ENCODE results near the gene CEP131. TPM values are rescaled to one million over a fixed set of nuclear protein-coding genes. Genes with fewer than 3 reads are reported as not detected.

The CEP131 gene
- total RNA-seq, 2 donors from 2014 or later, result 9.9 to 22.7 TPM

DNA sequence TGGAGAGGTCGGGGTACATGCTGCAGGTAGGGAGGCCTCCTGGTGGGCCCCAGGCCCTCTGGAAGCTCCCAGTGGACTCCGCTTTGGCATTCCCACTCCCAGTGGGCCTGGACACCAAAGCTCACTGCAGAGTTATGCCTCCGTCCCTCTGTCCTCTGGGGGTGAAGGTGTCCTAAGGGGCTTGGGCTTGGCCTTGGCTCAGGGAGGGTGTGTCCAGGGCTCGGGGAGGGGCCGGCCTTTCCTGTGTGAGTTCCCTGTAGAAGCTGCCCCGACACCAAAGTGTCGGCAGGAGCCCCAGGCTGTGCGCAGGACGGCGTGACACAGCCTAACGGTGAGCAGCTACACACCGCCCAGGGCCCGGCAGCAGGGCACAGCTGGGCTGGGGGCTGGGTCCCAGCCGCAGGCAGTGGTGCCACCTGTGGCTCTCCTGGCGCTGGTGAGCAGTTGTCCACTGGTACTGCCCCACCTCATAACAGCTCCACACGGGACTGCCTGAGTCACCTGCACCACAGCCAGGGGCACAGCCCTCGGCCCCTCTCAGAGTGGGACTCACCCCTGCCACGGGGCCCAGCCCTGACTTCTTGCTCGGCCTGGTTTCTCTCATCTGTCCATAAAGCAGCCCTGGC lies 10.0 kb upstream of the CEP131 start:
- TF ChIP-seq, protein P1, sequence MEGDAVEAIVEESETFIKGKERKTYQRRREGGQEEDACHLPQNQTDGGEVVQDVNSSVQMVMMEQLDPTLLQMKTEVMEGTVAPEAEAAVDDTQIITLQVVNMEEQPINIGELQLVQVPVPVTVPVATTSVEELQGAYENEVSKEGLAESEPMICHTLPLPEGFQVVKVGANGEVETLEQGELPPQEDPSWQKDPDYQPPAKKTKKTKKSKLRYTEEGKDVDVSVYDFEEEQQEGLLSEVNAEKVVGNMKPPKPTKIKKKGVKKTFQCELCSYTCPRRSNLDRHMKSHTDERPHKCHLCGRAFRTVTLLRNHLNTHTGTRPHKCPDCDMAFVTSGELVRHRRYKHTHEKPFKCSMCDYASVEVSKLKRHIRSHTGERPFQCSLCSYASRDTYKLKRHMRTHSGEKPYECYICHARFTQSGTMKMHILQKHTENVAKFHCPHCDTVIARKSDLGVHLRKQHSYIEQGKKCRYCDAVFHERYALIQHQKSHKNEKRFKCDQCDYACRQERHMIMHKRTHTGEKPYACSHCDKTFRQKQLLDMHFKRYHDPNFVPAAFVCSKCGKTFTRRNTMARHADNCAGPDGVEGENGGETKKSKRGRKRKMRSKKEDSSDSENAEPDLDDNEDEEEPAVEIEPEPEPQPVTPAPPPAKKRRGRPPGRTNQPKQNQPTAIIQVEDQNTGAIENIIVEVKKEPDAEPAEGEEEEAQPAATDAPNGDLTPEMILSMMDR (IDR thresholded peaks at IDR 0.05), result no peak
- no peak for TF ChIP-seq POLR2A (IDR thresholded peaks at IDR 0.05)
- no peaks in the 10 kb centered on the region for H3K27me3 ChIP-seq
- peaks cover 4 to 10% of the 10 kb centered on the region in 2 donors for H3K36me3 ChIP-seq (replicated peaks in 1 of 2; ENCODE audit: insufficient read depth in 1 of 2, low read depth in 2 of 2)
- no peaks in the 10 kb centered on the region for H3K9me3 ChIP-seq
- peaks cover 11% of the 10 kb centered on the region for H3K4me1 ChIP-seq
- no peak for ATAC-seq
- no peak overlapping the region for H3K4me3 ChIP-seq
- H3K27ac ChIP-seq, result no peak overlapping the region
- WGBS, 2 donors, result 91 to 92% methylated on average over 6 to 15 of the region's 19 CpGs
- intact Hi-C loops (cut with DNase I), result loop anchor here (10.0 kb wide), 1 partner anchor 88 kb away; no protein-coding TSS in a partner anchor
- no peak for DNase-seq

- no peaks in the 10 kb centered on the region for H3K27me3 ChIP-seq
- no peak overlapping the region for H3K27ac ChIP-seq
- TF ChIP-seq POLR2A (IDR thresholded peaks at IDR 0.05), result no peak
- TF ChIP-seq, protein P1 (IDR thresholded peaks at IDR 0.05), result no peak
- H3K4me1 ChIP-seq, result peaks cover 4% of the 10 kb centered on the region
- peaks cover 4 to 10% of the 10 kb centered on the region in 2 donors for H3K36me3 ChIP-seq (replicated peaks in 1 of 2; ENCODE audit: insufficient read depth in 1 of 2, low read depth in 2 of 2)
- ATAC-seq (no peak), DNase-seq (no peak)
- no peaks in the 10 kb centered on the region for H3K9me3 ChIP-seq
- intact Hi-C loops (cut with DNase I), result loop anchor here (10.0 kb wide), 1 partner anchor 87 kb away; no protein-coding TSS in a partner anchor
- H3K4me3 ChIP-seq, result no peak overlapping the region
- 92 to 96% methylated on average over 2 to 38 of the region's 43 CpGs for WGBS, 2 donors
Measured at GRCh38 chr17:81231766-81232581, 9.2 kb upstream of the CEP131 start.

DNA sequence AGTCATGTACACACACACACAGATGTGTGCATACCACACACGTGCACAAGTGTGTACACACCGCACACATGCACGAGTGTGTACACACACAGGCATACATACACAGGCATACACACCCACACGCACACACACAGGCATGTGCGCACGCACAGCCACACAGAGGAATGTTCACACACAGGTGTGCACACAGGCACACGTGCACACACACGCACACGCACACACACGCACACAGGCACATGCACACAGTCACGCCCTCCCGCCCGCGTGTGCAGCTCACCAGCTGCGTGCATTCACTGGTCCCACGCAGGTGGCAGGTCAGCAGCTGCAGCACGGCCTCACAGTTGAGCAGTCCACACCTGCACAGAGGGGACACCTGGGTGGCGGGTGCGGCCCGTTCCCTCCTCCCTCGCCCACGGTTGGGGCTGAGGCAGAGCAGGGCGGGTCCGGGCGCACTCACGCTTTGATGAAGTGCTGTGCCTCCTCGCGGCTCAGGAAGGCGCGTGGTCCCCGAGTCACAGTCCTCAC lies 8.4 kb upstream of the CEP131 start:
- DNase-seq, result no peak

DNA sequence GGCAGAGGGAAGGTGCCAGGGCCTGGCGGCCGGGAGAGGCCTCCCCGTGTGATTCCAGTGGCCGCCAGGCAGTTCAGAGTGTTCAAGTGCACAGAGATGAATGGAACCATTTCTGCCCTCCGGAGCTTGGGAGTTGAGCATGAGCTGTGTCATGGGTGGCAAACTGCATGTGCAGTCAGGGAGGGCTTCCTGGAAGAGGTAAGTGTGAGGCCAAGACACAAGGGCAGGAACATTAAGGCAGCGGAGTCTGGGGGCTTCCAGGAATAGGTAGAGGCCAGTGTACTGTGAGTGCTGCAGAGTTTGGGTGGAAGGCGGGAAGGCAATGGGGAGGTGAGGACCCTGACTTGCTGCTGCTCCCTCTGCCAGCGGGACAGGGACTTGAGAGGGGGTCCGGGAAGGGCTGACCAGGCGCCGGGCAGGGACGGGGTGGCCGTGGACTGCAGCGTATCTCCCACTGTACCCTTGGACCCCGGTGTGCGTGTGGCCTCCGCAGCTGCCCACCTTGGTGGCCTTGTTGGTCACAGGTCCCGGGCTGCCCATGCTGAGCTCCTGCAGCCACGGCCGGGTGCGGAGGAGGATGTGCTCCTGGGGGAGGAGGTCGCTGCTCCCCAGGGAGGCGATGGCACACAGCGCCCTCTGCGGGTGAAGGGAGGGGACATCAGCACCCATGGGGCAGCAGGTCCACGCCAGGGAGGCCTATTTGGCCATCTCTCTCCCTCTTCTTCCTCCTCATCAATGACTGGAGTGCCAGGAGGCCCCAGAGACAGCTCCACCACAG lies 7.5 kb upstream of the CEP131 start:
- Histone ChIP-seq H3K9me3 (no peaks in the 10 kb centered on the region), H3K36me3 (replicated peaks in 1 of 2; ENCODE audit: insufficient read depth in 1 of 2, low read depth in 2 of 2) (peaks cover 4 to 10% of the 10 kb centered on the region in 2 donors), H3K4me1 (no peaks in the 10 kb centered on the region), H3K27ac (no peak overlapping the region), H3K27me3 (no peaks in the 10 kb centered on the region), H3K4me3 (no peak overlapping the region)
- WGBS, 2 donors, result 85 to 88% methylated on average over 23 to 24 of the region's 26 CpGs
- DNase-seq, result no peak
- intact Hi-C loops (cut with DNase I), result loop anchor here (10.0 kb wide), 1 partner anchor 85 kb away; no protein-coding TSS in a partner anchor
- no peak for TF ChIP-seq POLR2A (IDR thresholded peaks at IDR 0.05)
- TF ChIP-seq, protein P1 (IDR thresholded peaks at IDR 0.05), result peak in 4 of 7 experiments; percentile 10 to 20 (median 20)
- no peak for ATAC-seq

More for the DNA sequence above, 8.4 kb upstream of the CEP131 start:
- ATAC-seq, result no peak
- TF ChIP-seq, protein P1 (IDR thresholded peaks at IDR 0.05), result no peak
- no peak for TF ChIP-seq POLR2A (IDR thresholded peaks at IDR 0.05)
- H3K4me1 ChIP-seq, result no peaks in the 10 kb centered on the region
- H3K27me3 ChIP-seq, result no peaks in the 10 kb centered on the region
- peaks cover 4 to 10% of the 10 kb centered on the region in 2 donors for H3K36me3 ChIP-seq (replicated peaks in 1 of 2; ENCODE audit: insufficient read depth in 1 of 2, low read depth in 2 of 2)
- H3K4me3 ChIP-seq, result no peak overlapping the region
- intact Hi-C loops (cut with DNase I), result loop anchor here (10.0 kb wide), 1 partner anchor 86 kb away; no protein-coding TSS in a partner anchor
- H3K27ac ChIP-seq, result no peak overlapping the region
- no peaks in the 10 kb centered on the region for H3K9me3 ChIP-seq
- 88 to 89% methylated on average over 11 to 26 of the region's 31 CpGs for WGBS, 2 donors

All from body of pancreas (tissue), 4 donors.